ENCODE measurements around the gene CIAO2B.

CIAO2B gene

DNA sequence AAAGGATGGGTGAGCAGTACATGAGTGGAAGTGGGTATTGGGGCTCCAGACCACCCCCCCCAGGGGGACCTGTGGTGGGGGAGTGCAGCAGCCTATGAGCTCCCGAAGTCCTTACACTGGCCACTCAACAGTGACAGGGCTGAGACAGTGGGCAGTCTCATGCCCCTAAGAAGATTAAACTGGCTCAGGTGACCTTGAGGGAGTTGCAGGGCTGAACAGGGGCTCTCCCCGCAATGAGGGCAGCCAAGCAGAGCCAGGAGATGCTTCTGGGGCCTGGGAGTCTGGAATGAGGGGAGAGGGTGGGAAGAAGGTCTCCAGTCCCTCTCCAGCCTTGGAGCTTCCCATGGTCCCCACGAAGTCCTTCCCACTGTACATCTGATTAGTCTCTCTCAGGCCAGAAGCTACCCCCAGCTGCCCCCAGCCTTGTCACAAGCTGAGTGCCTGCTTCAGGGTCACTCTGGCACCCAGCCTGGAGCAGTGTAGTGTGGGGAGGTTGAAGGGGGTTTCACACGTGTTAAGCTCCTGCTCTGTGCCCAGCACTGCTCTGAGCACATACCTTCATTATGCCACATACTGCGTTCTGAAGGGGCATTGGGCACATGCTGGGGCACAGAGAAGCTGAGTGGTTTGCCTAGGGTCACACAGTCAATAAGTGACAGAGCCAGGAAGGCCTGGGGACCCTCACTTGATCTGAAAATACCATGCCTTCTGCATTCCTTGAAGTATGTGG lies 14.5 kb downstream of the CIAO2B start:
- DNase-seq = no peak

DNA sequence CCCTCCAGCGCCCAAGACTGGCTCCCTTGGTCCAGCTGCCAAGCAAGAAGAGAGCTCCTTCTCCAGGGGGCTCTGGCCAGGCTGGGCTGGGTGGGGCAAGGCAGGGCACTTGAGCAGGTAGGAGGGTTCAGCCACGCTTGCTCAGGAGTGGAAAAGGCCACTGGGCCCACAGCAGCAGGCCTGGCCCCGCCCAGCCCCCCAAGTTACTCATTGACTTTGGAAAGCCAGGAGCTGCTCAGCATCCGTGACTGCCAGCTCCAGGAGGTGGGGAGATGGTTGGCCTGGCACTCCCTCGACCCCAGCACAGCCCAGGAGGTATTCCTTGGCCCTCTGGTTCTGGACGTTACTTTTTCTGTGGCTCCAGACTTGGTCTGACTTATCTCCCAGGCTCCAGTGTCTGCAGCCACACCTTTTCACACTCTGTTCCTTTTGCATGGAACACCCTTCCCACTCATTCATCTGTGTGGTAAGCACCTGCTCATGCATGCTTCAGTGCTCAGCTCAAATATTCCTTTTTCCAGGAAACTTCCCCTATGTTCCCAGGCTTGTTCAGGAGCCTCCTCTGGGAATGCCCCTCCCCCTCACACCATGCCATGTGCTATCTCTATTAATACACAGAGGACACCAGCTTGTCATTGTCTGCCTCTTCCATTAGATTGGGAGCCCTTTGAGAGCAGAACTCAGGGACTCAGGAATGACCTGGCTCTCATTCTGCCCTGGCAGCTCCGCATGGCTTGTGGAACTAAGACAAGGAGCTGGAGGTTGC lies 15.2 kb downstream of the CIAO2B start, which contains the start of gene CDH16:
CDH16 (minus strand) TSS at position 83 of the 766 bp plus-strand sequence. CDS start 820 bp downstream, outside the sequence.
- DNase-seq = no peak

DNA sequence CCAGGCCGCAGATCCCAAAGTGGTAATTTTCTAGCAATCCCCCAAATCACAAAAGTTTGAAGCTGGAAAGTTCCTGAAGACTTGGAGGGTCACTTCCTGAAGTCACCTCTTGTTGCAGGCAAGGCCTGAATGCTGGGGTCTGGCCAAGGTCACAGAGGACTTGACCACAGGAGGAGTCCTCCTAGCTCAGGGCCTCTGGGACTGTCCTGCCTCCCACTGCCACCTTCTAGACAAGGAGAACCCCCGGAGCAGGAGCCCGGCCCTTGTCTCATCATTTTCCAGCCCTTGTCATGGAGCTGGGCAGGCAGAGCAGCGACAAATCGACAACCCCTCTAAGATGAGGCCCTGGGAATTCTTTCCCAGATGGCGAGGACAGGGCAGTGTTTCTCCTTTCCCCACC lies 15.8 kb downstream of the CIAO2B start:
- no peak for DNase-seq

DNA sequence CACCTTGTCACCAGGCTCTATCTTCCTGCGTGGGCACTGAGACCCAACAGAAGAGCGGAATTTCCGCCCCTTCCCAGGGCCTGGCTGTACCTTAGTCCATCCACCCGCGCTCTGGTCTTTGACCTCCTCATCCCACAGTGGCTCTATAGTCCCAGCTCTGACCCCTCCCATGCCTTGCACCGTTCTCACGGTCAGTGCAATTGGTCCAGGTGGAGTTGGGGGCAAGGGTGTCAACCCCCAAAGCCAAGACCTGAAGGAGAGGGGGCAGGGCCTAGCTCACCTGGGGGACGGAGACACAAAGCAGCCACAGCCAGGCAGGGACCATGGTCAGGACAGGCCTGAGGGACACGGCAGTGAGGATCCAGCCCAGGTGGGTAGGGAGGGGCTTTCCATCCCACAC lies 16.5 kb downstream of the CIAO2B start:
- DNase-seq = no peak

DNA sequence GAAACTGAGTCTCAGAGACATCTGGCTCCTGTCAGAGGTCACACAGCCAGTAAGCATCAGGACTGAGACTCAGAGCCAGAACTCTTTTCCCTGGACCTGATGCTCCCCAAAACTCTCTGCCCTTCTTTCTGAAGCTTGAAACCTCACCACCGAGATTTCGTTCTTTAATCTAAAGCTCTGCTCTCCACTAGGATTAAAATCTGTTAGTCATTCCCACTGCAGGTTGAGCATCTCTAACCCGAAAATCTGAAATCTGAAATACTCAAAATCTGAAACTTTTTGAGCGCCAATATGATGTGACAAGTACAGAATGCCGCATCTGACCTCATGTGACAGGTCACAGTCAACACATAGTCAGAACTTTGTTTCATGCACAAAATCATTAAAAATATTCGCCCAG lies 17.7 kb downstream of the CIAO2B start:
- no peak for DNase-seq

DNA sequence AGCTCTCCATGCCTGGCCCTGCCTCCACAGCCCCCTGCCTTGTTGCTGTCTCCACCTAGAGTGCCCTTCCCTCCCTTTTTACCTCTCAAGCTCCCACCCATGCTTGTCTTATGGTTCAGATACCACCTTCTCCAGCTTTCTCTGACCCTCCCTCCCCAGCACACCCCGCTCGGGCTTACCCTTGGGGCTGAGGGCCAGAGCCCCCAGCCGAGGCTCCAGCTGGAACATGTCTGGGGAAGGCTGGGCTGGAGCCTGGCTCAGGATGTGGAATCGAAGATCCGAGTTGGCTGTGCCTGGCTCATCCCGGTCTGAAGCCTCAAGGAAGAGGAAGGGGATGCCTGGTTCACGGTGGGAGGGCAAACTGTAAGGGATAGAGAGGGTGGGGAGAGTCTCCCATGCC lies 19.2 kb downstream of the CIAO2B start:
- DNase-seq = no peak

DNA sequence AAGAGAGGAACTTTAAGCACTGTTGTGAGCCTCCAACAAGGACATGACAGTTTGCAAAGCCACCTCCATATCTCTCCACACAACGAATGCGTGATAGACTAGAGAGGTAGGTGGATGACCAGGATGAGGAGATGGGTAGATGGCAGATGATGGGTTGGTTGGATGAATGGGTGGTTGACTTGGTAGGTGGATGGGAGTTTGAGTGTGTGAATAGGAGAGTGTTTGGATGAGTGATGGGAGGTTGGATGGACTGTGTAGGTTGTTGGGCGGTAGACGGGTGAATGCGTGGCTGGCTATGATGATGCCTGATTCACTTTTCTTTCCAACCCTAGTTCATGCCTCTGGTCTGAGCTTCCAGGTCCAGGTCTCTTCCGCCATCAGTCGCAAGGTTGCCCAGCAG lies 19.7 kb downstream of the CIAO2B start:
- DNase-seq = no peak

DNA sequence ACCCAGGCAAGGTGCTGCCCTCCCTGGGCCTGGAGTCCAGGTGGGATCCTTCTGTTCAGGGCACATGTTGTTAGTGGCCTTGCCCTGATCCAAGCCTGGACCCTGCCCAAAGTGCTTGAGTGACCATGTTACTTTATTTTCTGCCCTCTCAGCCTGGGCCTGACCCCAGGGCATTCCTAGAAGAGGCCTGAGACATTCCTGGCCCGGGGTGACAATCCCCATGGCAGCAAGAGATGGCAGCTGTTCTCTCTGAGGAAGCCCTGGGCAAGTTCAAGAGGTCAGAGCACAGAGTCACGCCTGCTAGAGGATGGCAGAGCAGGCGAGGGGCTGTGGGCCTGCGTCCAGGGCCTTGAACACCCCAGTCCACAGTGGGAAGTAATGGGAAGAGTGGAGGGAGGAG lies 20.5 kb downstream of the CIAO2B start:
- DNase-seq = no peak

DNA sequence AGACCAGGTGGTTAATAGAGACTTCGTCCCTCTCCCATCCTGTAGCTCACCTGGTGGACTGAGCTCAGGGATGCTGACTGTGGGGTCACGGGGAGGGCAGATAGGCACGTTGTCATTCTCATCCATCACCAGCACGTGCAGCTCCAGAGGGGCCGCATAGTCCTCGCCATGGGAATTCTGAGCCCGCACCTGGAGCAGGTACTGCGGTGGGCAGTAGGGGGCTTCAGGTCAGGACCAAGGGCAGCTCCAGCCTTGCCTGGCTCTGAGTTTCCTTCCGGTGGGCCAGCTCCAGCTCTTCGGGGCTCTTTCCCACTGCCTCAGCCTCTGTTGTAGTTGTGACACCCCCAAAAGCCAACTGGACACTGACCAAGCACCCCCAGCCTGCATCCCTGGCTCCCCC lies 21.1 kb downstream of the CIAO2B start:
- DNase-seq = no peak

DNA sequence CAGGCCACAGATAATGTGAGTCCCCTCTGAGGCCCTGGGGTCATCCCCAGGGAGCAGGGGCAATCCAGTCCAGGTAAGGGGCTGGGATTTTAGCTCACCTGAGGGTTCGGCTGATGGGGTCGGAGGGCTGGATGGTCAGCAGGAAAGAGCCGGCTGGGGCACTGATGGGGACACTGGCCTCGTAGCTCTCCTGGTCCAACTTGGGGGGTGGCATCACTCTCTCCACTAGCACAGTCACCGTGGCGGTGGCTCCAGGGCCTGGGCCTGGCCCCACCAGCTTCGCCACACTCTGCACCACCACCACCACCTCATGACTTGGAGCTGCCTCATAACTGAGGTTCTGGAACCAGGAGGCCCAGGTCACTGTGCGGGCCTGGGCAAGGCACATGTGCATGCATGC lies 22.4 kb downstream of the CIAO2B start:
- DNase-seq = no peak

DNA sequence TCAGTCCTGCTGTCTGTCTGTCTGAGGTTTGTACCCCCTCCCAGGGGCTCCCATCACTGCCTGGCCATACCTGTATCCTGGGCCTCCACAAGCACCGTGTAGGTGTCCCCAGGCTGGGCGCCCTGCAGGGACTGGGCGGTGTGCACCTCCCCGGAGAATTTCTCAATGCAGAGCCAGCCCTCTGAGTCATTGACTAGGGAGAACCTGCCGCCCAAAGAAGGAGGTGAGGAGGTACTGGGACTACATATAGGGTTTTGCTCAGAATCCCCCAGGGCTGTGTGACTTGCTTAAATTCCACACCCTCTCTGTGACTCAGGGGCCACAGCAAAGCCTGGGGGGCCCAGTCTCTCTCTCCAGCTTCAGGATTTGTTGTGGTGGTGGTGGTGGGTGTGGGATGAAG lies 23.1 kb downstream of the CIAO2B start:
- no peak for DNase-seq

DNA sequence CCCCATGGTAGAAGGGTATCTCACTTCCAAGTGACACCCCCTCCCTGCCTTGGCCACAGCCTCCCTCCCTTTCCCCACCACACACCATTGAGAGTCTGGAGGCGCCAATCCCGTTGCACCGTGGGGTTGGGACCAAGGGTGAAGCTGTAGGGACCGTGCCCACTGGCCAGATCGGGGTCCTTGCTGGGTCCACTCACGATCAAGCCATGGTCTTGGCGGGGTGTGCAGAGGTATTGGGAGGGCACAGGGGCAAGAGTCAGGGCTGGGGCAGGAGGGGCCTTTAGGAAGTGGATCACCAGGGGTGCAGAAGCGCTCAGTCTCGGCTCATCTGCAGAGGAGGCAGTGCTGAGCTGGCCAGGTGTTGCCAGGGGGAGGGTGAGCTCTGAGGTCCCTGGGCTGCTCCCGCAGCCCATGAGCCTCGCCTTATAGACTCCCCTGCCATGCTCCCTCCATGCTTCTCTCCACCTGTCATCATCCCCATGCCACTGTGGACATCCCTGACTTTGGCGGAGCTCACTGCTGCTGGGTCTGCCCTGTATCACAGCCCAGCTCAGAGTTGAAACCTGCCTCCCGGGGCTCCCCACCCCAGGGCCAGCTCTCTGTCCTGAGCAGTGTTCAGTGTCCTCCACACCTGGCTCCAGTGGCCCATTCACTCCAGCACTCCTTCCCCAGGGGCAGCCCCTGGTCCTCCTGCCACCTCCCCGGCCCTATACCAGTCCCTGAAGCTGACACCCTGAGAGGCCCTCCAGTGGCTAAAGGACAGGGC lies 23.8 kb downstream of the CIAO2B start:
- no peak for DNase-seq

DNA sequence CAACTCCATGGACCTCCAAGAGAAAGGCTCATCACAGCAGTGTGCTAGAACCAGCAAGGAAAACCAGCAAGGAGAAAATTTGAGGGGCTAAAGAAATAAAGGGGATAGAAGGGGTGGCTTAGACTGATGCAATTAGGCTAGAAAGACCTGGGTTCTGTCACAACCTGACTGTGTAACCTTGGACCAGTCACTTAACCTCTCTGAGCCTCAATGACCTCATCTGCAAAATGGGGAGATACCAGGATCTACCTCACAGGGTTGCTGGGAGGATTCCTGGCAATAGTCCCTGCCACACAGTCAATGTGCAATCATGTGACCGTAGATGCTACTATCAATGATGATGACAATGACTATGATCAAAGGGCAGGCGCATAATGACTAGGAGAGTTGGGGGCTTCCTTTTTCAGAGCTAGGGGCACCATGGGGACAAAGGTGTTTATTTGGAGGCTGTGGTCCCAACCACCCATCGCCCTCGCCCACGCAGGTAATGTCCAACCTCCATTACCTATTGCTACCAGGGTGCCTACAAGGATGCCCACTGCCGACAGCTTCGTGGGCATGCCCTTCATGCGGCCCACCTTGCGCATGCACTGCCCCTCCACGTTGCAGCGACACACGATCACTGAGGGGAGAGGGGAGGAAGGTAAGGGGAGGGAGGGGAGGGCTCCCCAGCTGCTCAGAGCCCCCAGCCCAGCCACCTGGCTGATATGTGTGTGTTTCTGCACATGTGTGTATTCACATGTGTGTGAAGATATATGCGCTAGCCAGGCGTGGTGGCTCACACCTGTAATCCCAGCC lies 25.2 kb downstream of the CIAO2B start:
- no peak for DNase-seq

DNA sequence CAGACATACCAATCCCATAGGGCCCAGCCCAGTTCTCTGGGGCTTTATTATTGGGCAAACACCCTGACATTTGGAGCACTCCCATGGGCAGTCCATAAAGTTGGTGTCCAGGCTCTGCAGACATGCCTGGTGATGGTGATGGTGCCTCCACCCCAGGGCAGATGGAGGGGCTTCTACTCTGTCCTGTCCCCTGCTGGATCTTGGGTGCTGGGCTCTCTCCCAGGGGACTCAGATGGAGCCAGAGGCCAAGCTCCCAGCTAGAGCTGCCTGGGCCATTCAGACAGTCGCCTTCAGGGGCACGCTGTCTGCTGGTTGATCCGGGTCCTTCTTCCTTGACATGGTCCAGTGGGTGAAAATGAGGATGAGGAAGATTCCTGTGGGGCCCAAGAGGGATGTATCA lies 26.1 kb downstream of the CIAO2B start:
- DNase-seq = no peak

DNA sequence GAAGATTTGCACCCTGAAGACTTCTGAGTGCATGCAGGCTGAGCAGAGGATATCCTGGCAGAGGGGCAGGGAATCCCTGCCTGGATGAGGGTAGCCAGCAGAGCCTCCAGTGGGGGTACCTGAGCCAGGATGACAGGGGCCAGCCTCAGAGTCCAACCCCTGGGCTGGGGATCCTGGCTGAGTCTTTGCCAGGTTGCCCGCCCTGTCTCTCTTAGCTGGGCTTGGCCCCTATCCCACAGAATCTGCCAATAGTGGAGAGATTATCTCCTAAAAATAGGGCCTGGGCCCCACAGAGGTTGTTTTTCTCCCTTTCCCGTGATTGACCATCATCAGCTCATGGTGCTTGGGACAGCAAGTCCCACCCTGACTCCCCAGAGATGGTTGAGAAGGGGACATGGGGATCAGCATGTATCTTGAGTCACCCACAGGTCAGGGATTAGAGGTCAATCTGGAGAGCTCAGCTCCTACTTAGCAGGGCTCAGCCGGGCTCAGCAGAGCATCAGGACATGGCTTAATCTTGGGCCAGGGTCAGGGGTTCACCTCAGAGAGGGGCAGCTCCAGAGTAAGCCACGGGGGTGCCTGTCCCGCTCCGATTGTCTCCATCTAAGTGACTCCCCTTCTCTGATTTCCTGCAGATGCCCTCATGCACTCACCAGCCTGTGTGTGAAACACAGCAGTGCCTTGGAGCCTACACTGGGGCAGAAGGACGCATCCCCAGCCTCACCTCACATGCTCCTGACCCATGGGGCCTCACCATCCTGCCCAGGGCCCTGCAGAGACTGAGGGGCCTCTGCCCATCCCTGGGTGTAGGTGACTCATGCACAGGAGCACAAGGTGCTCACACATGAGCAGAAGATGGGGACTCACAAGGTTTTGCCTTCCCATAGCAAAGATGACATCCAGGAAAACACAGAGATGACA lies 27.0 kb downstream of the CIAO2B start:
- DNase-seq = no peak

DNA sequence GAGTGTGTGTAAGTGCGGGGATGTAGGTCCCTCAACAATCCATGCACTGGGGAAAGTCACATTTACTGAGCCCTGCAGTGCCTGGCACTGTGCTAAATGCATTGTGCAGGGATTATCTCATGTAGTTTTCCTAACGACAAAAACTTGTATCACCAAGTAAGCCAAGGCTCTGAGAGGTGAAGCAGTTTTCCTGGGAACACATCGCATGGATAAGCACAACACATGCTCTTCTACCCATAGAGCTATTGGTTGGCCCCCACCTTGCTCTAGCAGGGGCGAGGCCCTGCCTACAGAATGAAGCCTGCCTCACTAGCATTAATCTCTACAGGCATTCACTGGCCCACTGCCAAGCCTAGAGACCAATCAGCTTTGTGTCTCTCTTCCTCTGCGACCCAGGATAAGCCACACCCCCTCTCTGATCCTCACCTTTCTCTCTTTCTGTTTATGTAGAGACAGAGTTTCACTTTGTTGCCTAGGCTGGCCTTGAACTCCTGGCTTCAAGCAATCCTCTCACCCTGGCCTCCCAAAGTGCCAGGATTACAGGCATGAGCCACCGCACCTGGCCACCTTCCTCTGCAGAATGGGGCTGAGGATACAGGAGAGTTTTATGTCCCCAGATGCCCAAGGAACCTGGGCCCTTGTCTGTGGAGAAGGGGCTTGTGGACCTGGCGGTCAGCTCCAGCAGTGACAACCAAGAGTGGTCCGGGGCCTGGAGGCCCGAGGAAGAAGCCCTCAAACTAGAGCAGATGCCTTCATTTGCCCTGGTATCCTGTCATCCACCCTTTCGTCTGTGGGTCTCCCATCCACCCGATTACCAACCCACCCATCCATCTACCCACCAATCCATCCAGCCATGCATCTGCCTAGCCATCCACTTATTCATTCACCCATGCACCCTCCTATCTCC lies 28.3 kb downstream of the CIAO2B start:
- DNase-seq = no peak

DNA sequence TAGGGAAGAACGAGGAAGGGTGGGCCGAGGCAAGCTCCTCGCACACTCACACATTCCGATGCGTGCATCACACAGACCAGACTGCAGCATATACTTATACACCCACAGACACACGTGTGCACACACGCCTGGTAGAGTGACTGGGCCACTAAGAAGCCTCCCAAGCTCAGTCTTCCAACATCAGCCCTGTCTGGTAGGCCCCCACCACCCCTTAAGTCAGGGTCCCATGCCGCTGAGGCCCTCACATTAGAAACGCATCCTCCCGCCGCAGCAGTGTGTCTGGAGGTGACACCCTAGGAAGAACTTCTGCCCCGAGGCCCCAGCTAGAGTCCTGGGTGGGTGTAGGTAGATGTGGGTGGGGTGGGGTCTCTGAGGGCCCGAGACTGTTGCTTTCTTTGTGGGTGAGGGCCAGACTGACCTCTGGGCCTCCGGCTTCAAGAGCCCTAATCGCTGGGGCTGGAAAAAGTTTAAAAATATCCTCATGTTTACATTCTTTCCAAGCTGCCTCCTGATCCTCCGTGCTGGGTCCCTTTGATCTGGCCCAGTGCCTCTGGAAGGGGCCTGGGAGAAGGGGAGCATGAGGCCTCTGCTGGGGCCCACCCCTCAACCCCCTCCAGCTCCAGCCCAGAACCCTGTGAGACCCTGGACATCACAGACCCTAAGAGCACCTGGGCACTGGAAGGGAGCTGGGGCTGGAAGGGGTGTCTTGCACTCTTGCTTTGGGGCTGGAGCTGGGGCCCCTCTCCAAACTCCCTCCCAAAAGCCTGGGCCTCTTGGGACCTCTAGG lies 29.2 kb downstream of the CIAO2B start:
- DNase-seq = no peak

DNA sequence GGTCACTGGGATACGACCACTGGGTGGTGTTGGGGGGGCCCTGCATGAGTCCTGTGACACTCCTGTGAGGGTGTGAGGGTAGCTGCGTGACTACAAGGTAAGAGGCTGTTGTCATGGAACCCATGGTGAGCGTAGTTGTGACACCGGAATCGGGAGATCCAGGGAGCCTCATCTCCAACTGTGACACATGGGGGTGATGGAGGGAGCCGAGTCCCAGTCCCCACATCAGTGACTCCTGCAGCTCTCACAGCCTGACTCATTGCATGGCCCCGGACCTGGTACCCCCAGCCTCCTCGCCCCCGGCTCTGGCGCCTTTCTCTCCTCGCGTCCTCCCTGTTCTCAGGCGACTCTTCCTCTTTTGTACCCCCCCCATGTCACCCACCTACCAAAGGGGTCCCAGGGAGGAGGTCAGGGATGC lies 29.8 kb downstream of the CIAO2B start:
- DNase-seq = no peak

DNA sequence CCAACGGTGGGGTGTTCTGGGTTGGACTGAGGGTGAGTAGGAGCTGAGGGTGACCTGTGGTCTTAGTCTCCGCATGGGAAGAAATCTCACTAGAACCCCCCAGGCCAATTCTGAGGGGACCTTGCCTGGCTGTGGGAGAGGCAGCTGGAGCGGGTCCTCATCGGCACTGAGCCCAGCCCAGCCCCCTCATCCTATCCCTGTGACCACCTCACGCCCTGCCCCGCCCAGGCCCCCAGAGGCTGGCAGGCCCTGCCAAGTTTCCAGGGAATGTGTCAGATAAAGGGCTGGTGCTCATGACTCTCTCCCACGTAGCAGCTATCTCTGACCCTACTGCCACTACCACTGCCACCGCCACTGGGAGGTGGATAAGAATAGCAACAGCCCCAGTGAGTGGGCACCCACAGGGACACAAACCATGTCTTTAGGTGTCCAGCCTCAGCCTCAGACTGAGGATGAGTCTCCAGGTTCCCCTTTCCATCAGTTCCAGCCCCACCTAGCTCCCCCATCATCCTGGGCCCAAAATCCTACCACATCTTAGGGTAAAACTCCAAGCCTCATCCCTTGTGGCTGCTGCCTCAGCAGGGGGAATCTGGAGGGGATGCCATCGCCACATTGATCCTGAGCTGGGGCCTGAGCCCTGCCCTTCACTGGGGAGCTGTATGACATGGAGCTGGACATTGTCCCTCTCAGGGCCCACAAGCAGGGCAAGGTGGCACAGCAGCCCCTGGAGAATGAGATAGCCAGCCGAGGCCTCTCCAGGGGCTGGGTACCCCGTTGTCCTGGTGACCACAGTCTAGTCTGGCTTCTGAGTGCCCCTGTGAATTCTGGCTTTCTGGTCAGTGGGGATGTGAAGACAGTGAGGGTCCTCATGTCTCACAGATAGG lies 30.4 kb downstream of the CIAO2B start:
- no peak for DNase-seq
